HepG2 (cell line): ENCODE data around the gene MYO18B. TPM values are rescaled to one million over a fixed set of nuclear protein-coding genes. Genes with fewer than 3 reads are reported as not detected.

ENCODE experiments used
- ATAC-seq: fragments of 200-7000 bp; cut with Tn5 transposase; 3 replicates; pipeline ENCODE4 v1.9.1; 2020; ENCODE audit warnings: mild to moderate bottlenecking, moderate library complexity
- BruUV-seq: library from RNA; stranded (reverse); fragments of 400-500 nt; replicated peaks from 2 replicates; lab custom pipeline; 2021; lab: Mats Ljungman, UMichigan
- CTCF ChIA-PET: fragments of 300-600 bp; formaldehyde crosslinking; extraction: SDS; loops from one replicate; lab custom pipeline; 2021; ENCODE audit warnings: low total read pairs, inconsistent platforms, low intra/inter-chr PET ratio; lab: Yijun Ruan, JAX
- POLR2A ChIA-PET: fragments of 350-600 bp; sonication (Branson Sonifier 250); formaldehyde crosslinking; loops from one replicate; lab custom pipeline; 2020; ENCODE audit warnings: antibody characterized with exemption, inconsistent platforms; lab: Yijun Ruan, JAX
- DNase-seq: peaks from one replicate; pipeline ENCODE4 v3.0.0-alpha.2; 2015; ENCODE audit warnings: low spot score
- FAIRE-seq: peaks from 3 replicates; lab custom pipeline; 2011; peaks lifted over from hg19 to GRCh38; lab: Jason Lieb, UNC
- H2AFZ ChIP-seq: one replicate; pipeline ENCODE4 v1.6.1; 2011; ENCODE audit warnings: low read length, inconsistent platforms
- H3K27ac ChIP-seq: fragments of 300-600 bp; 3 replicates; pipeline ENCODE4 v1.8.0; 2011; ENCODE audit warnings: mixed run types, mild to moderate bottlenecking, mixed read lengths, low read length, inconsistent platforms; ENCODE audit not compliant: insufficient read depth; ENCODE audit errors: extremely low read length
- H3K27me3 ChIP-seq, 2 experiments: fragments of 200-600 bp in 1 of 2; 2 replicates in 1 of 2; 3 replicates in 1 of 2; pipeline versions ENCODE4 v1.6.0 to v1.8.0; 2011; ENCODE audit warnings: low read length in 2 of 2, mild to moderate bottlenecking in 2 of 2, moderate library complexity in 2 of 2, inconsistent platforms in 1 of 2; ENCODE audit not compliant: insufficient read depth in 2 of 2, control insufficient read depth in 1 of 2
- H3K36me3 ChIP-seq, 2 experiments: fragments of 200-600 bp in 1 of 2; replicated peaks in 1 of 2; 2 replicates in 1 of 2; 3 replicates in 1 of 2; pipeline versions ENCODE4 v1.5.1 to v1.8.0; 2011; ENCODE audit warnings: low read length in 2 of 2, inconsistent platforms in 1 of 2; ENCODE audit not compliant: insufficient read depth in 2 of 2, control insufficient read depth in 1 of 2
- H3K4me1 ChIP-seq: 2 replicates; pipeline ENCODE4 v1.5.1; 2012; ENCODE audit warnings: low read length, inconsistent platforms; ENCODE audit not compliant: insufficient read depth
- H3K4me2 ChIP-seq: 2 replicates; pipeline ENCODE4 v1.6.0; 2011; ENCODE audit warnings: low read depth, low read length, inconsistent platforms
- H3K4me3 ChIP-seq, 3 experiments: fragments of 200-600 bp in 1 of 3; sonication (generic), shearing (Covaris generic) in 1 of 3; replicated peaks in 1 of 3; 2 replicates each; pipeline ENCODE4 v1.5.1; 2011 to 2016; ENCODE audit warnings: low read length in 3 of 3, inconsistent platforms in 2 of 3, low read depth in 2 of 3, mild to moderate bottlenecking in 2 of 3, control low read depth in 1 of 3, mixed read lengths in 1 of 3; ENCODE audit not compliant: insufficient read depth in 1 of 3
- H3K79me2 ChIP-seq: one replicate; pipeline ENCODE4 v1.6.1; 2011; ENCODE audit warnings: low read length, inconsistent platforms; ENCODE audit not compliant: insufficient read depth
- H3K9ac ChIP-seq: 2 replicates; pipeline ENCODE4 v1.6.0; 2011; ENCODE audit warnings: mild to moderate bottlenecking, low read depth, low read length, inconsistent platforms; ENCODE audit not compliant: insufficient read depth
- H3K9me3 ChIP-seq: 2 replicates; pipeline ENCODE4 v1.5.1; 2012; ENCODE audit warnings: mild to moderate bottlenecking, low read length
- H4K20me1 ChIP-seq: 2 replicates; pipeline ENCODE4 v1.6.0; 2011; ENCODE audit warnings: inconsistent platforms, mild to moderate bottlenecking, low read length, moderate library complexity; ENCODE audit not compliant: insufficient read depth
- CREB1 ChIP-seq, 2 experiments: fragments of 450-650 bp in 1 of 2; IDR thresholded peaks; 2 replicates each; pipeline ENCODE4 v1.6.1; 2016 to 2017; ENCODE audit warnings: control low read depth in 1 of 2, mild to moderate bottlenecking in 1 of 2, missing compliant biosample characterization in 1 of 2, missing genetic modification characterization in 1 of 2
- CREM ChIP-seq, 2 experiments: sonication (generic) in 1 of 2; formaldehyde crosslinking in 1 of 2; IDR thresholded peaks; 2 replicates each; pipeline versions ENCODE4 v1.4.0 to v1.6.1; 2016 to 2020; ENCODE audit warnings: antibody characterized with exemption in 1 of 2, mild to moderate bottlenecking in 1 of 2, missing genetic modification reagents in 1 of 2
- HDAC2 ChIP-seq: sonication (generic); formaldehyde crosslinking; IDR thresholded peaks from 2 replicates; pipeline ENCODE4 v1.4.0; 2020; ENCODE audit warnings: missing genetic modification reagents
- HMG20B ChIP-seq: conservative IDR thresholded peaks from 2 replicates; pipeline ENCODE4 v1.6.1; 2016; ENCODE audit warnings: missing genetic modification reagents, missing compliant biosample characterization
- KDM2A ChIP-seq: sonication (generic); formaldehyde crosslinking; IDR thresholded peaks from 2 replicates; pipeline ENCODE4 v1.4.0; 2020; ENCODE audit warnings: low read depth, missing genetic modification reagents, borderline replicate concordance
- LCORL ChIP-seq, 2 experiments: fragments of 450-650 bp in 1 of 2; sonication (generic) in 1 of 2; formaldehyde crosslinking in 1 of 2; IDR thresholded peaks; 2 replicates each; pipeline versions ENCODE4 v1.5.0 to v1.6.1; 2017 to 2020; ENCODE audit warnings: antibody characterized with exemption in 1 of 2, missing genetic modification reagents in 1 of 2
- MED1 ChIP-seq: sonication (generic); formaldehyde crosslinking; IDR thresholded peaks from 2 replicates; pipeline ENCODE4 v1.4.0; 2020; ENCODE audit warnings: missing genetic modification reagents
- ONECUT2 ChIP-seq: sonication (generic); formaldehyde crosslinking; IDR thresholded peaks from 2 replicates; pipeline ENCODE4 v1.4.0; 2020; ENCODE audit warnings: missing genetic modification reagents
- SMYD3 ChIP-seq: sonication (generic); formaldehyde crosslinking; IDR thresholded peaks from 2 replicates; pipeline ENCODE4 v1.8.1; 2023; ENCODE audit warnings: mild to moderate bottlenecking, missing genetic modification reagents
- ZBTB7B ChIP-seq: sonication (generic); formaldehyde crosslinking; IDR thresholded peaks from 2 replicates; pipeline ENCODE4 v1.4.0; 2020; ENCODE audit warnings: missing genetic modification reagents
- ZGPAT ChIP-seq: IDR thresholded peaks from 2 replicates; pipeline ENCODE4 v1.6.1; 2016; ENCODE audit warnings: mild to moderate bottlenecking
- ZNF441 ChIP-seq: sonication (generic); formaldehyde crosslinking; IDR thresholded peaks from 2 replicates; pipeline ENCODE4 v1.7.0; 2021; ENCODE audit warnings: missing genetic modification reagents, borderline replicate concordance
- ZNF510 ChIP-seq: sonication (generic); formaldehyde crosslinking; IDR thresholded peaks from 2 replicates; pipeline ENCODE4 v1.4.0; 2020; ENCODE audit warnings: low read depth, mild to moderate bottlenecking, missing genetic modification reagents
- ZNF839 ChIP-seq: sonication (generic); formaldehyde crosslinking; IDR thresholded peaks from 2 replicates; pipeline ENCODE4 v1.4.0; 2020; ENCODE audit warnings: missing genetic modification reagents, mild to moderate bottlenecking, borderline replicate concordance
- WGBS: methylation state at CpG from one replicate; pipeline ENCODE4 v1.1.6; 2017; ENCODE audit warnings: low lambda C conversion rate; 5-methylcytosine and 5-hydroxymethylcytosine counted together
- in situ Hi-C: cut with HindIII; loops from 2 replicates; pipeline ENCODE4 v1.10.0; 2017; ENCODE audit warnings: low pct_unique_long_range_greater_than_20kb; ENCODE audit not compliant: extremely low pct_ligation_motif_present
- intact Hi-C: fragments of 100-400 bp; cut with micrococcal nuclease; formaldehyde crosslinking; loops from one replicate; pipeline ENCODE4 v1.10.0; 2022; ENCODE audit not compliant: unreplicated experiment
- polyA plus RNA-seq, 8 experiments: library from polyadenylated mRNA; depleted of rRNA in 3 of 8; stranded (reverse) in 7 of 8; unstranded in 1 of 8; fragments of >200 nt; fragmentation: Illumina TruSeq in 4 of 8; extraction: Trizol in 4 of 8; gene quantifications; 2 replicates each; pipeline versions ENCODE4 v1.2.1 to v1.2.3, GENCODE V29; 2011 to 2016; ENCODE audit warnings: low read depth in 4 of 8, missing spikeins in 1 of 8, mixed read lengths in 1 of 8; ENCODE audit not compliant: insufficient read depth in 1 of 8
- total RNA-seq, 5 experiments: library from RNA; depleted of rRNA; stranded (reverse); fragments of >200 nt; fragmentation: Illumina TruSeq; extraction: Trizol; gene quantifications; 2 replicates each; pipeline ENCODE4 v1.2.3, GENCODE V29; 2016; ENCODE audit warnings: low read depth in 1 of 5
- TF ChIP-seq, protein P1 (sequence below): sonication (generic); formaldehyde crosslinking; IDR thresholded peaks from 2 replicates; pipeline ENCODE4 v1.4.0; 2020; ENCODE audit warnings: missing genetic modification reagents
- TF ChIP-seq, protein P2 (sequence below): sonication (generic); formaldehyde crosslinking; IDR thresholded peaks from 2 replicates; pipeline ENCODE4 v1.5.1; 2020; ENCODE audit warnings: mild to moderate bottlenecking, missing genetic modification reagents, borderline replicate concordance

Gene MYO18B
- total and polyA plus RNA-seq, 2 of the 13 experiments (the other 11 are each of a cell fraction or from before 2014, with no cell fraction given), result 0.01 TPM; not detected in 1

- no peak for TF ChIP-seq ONECUT2 (CRISPR knock-in tag)
- TF ChIP-seq, all 625 proteins: peak for 0
These were observed 313.0 kb downstream of the MYO18B start (continued) for GRCh38 chr22:26054841-26055605.

DNA sequence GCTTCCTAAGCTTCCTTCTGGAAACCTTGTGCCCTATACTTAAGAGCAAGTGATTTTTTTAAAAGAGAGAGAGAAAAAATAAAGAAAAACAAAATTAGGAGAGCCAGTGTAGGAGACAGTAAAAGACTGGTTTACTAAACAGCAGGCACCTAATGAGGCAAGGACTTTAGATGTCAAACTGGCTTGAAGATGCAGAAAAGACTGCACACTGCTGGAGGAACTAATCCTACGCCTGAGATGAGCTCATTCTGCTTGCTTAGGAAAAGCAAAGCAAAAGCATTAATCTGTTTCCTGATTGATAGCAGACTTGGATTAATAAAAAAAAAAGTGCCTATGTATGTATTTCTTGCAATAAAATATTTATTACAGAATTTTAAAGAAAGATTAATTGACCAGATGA is 313.7 kb downstream of the MYO18B start:
- H3K4me1 ChIP-seq, result no peaks in the 10 kb centered on the region
- no peak overlapping the region for H3K9ac ChIP-seq
- no peaks in the 10 kb centered on the region for H4K20me1 ChIP-seq
- H3K36me3 ChIP-seq, result no peaks in the 10 kb centered on the region
- ChIA-PET POLR2A (no interaction called here), CTCF (no interaction called here)
- no peaks in the 10 kb centered on the region for H3K79me2 ChIP-seq
- H2AFZ ChIP-seq, result no peak overlapping the region
- FAIRE-seq (no peak), DNase-seq (no peak), ATAC-seq (no peak)
- H3K27ac ChIP-seq, result no peak overlapping the region
- no peaks in the 10 kb centered on the region for H3K9me3 ChIP-seq
- intact Hi-C loops, result no loop called here
- no peak overlapping the region for H3K4me2 ChIP-seq
- H3K4me3 ChIP-seq, result no peak overlapping the region
- no TSS peak for BruUV-seq
- H3K27me3 ChIP-seq, result peaks cover 0 to 20% of the 10 kb centered on the region in 2 experiments; a peak in 1 of 5 replicates
- WGBS, result 0% methylated on average over 1 of the region's 1 CpG
- in situ Hi-C loops, result no loop called here
- no peak for TF ChIP-seq MED1 (CRISPR knock-in tag)
- no peak for TF ChIP-seq HDAC2 (CRISPR knock-in tag)
- no peak for TF ChIP-seq CREB1 (IDR thresholded peaks at IDR 0.05)
- TF ChIP-seq CREB1 (CRISPR knock-in tag; IDR thresholded peaks at IDR 0.05), result no peak
- no peak for TF ChIP-seq ZNF839 (CRISPR knock-in tag)
- TF ChIP-seq, protein P1, sequence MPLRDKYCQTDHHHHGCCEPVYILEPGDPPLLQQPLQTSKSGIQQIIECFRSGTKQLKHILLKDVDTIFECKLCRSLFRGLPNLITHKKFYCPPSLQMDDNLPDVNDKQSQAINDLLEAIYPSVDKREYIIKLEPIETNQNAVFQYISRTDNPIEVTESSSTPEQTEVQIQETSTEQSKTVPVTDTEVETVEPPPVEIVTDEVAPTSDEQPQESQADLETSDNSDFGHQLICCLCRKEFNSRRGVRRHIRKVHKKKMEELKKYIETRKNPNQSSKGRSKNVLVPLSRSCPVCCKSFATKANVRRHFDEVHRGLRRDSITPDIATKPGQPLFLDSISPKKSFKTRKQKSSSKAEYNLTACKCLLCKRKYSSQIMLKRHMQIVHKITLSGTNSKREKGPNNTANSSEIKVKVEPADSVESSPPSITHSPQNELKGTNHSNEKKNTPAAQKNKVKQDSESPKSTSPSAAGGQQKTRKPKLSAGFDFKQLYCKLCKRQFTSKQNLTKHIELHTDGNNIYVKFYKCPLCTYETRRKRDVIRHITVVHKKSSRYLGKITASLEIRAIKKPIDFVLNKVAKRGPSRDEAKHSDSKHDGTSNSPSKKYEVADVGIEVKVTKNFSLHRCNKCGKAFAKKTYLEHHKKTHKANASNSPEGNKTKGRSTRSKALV (CRISPR knock-in tag), result no peak
- TF ChIP-seq ZNF510 (CRISPR knock-in tag), result no peak
- TF ChIP-seq ZGPAT (CRISPR knock-in tag), result no peak
- TF ChIP-seq ZBTB7B (CRISPR knock-in tag), result no peak
- TF ChIP-seq CREM (IDR thresholded peaks at IDR 0.05), result no peak
- TF ChIP-seq CREM (CRISPR knock-in tag; IDR thresholded peaks at IDR 0.05), result no peak
- TF ChIP-seq, protein P2, sequence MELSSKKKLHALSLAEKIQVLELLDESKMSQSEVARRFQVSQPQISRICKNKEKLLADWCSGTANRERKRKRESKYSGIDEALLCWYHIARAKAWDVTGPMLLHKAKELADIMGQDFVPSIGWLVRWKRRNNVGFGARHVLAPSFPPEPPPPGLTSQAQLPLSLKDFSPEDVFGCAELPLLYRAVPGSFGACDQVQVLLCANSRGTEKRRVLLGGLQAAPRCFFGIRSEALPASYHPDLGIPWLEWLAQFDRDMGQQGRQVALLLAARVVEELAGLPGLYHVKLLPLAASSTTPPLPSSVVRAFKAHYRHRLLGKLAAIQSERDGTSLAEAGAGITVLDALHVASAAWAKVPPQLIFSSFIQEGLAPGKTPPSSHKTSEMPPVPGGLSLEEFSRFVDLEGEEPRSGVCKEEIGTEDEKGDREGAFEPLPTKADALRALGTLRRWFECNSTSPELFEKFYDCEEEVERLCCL (CRISPR knock-in tag), result no peak
- TF ChIP-seq HMG20B (CRISPR knock-in tag), result no peak
- TF ChIP-seq ZNF441 (CRISPR knock-in tag), result no peak
- TF ChIP-seq KDM2A (CRISPR knock-in tag), result no peak
- no peak for TF ChIP-seq SMYD3 (CRISPR knock-in tag)
- TF ChIP-seq LCORL (IDR thresholded peaks at IDR 0.05), result no peak
- TF ChIP-seq LCORL (CRISPR knock-in tag; IDR thresholded peaks at IDR 0.05), result no peak
